H9 (cell line): ENCODE data around the gene CSAD. TPM values are rescaled to one million over a fixed set of nuclear protein-coding genes. Genes with fewer than 3 reads are reported as not detected.

Source experiments
- DNase-seq: peaks from one replicate; pipeline ENCODE4 v3.0.0-alpha.2; 2017
- H2AFZ ChIP-seq: one replicate; pipeline ENCODE4 v1.6.1; 2013; ENCODE audit warnings: mild to moderate bottlenecking, low read length, control low read depth, moderate library complexity
- H2AK5ac ChIP-seq: 2 replicates; pipeline ENCODE4 v1.6.1; 2013; ENCODE audit warnings: low read length, control low read depth, mixed read lengths; ENCODE audit not compliant: insufficient read length
- H2BK120ac ChIP-seq: one replicate; pipeline ENCODE4 v1.6.1; 2013; ENCODE audit warnings: low read depth, mild to moderate bottlenecking, low read length, control low read depth, inconsistent platforms; ENCODE audit not compliant: poor library complexity, severe bottlenecking
- H2BK12ac ChIP-seq: 2 replicates; pipeline ENCODE4 v1.6.1; 2013; ENCODE audit warnings: low read length, control low read depth, mixed read lengths, low read depth; ENCODE audit not compliant: insufficient read length
- H2BK15ac ChIP-seq: 2 replicates; pipeline ENCODE4 v1.6.1; 2013; ENCODE audit warnings: low read depth, low read length, control low read depth
- H2BK20ac ChIP-seq: one replicate; pipeline ENCODE4 v1.6.1; 2013; ENCODE audit warnings: low read depth, mild to moderate bottlenecking, low read length, control low read depth, inconsistent platforms; ENCODE audit not compliant: poor library complexity, severe bottlenecking
- H2BK5ac ChIP-seq: 2 replicates; pipeline ENCODE4 v1.6.1; 2013; ENCODE audit warnings: low read length, control low read depth, mixed read lengths; ENCODE audit not compliant: insufficient read length
- H3K14ac ChIP-seq: 2 replicates; pipeline ENCODE4 v1.6.1; 2013; ENCODE audit warnings: low read length, control low read depth; ENCODE audit not compliant: insufficient read depth
- H3K18ac ChIP-seq: 2 replicates; pipeline ENCODE4 v1.6.1; 2013; ENCODE audit warnings: low read depth, mild to moderate bottlenecking, mixed read lengths, low read length, control low read depth; ENCODE audit not compliant: insufficient read length
- H3K23ac ChIP-seq: 2 replicates; pipeline ENCODE4 v1.6.1; 2013; ENCODE audit warnings: low read length, control low read depth, mixed read lengths, low read depth; ENCODE audit not compliant: insufficient read length
- H3K23me2 ChIP-seq: 2 replicates; pipeline ENCODE4 v1.6.1; 2013; ENCODE audit warnings: low read depth, mild to moderate bottlenecking, mixed read lengths, low read length, control low read depth; ENCODE audit not compliant: insufficient read length, poor library complexity, severe bottlenecking
- H3K27ac ChIP-seq: 2 replicates; pipeline ENCODE4 v1.5.1; 2013; ENCODE audit warnings: low read length, control low read depth, mixed read lengths, low read depth; ENCODE audit not compliant: insufficient read length
- H3K27me3 ChIP-seq: 2 replicates; pipeline ENCODE4 v1.6.1; 2013; ENCODE audit warnings: low read length, control low read depth, inconsistent platforms; ENCODE audit not compliant: insufficient read depth
- H3K4ac ChIP-seq: 2 replicates; pipeline ENCODE4 v1.6.1; 2013; ENCODE audit warnings: low read depth, mild to moderate bottlenecking, control low read depth, inconsistent platforms, low read length, moderate library complexity
- H3K4me1 ChIP-seq: 2 replicates; pipeline ENCODE4 v1.6.1; 2013; ENCODE audit warnings: low read length, control low read depth, inconsistent platforms; ENCODE audit not compliant: insufficient read depth
- H3K4me2 ChIP-seq: 2 replicates; pipeline ENCODE4 v1.6.1; 2013; ENCODE audit warnings: low read length, control low read depth, mixed read lengths; ENCODE audit not compliant: insufficient read length, insufficient read depth
- H3K56ac ChIP-seq: 2 replicates; pipeline ENCODE4 v1.6.1; 2013; ENCODE audit warnings: low read depth, mild to moderate bottlenecking, mixed read lengths, low read length, control low read depth; ENCODE audit not compliant: insufficient read length
- H3K79me1 ChIP-seq: 2 replicates; pipeline ENCODE4 v1.6.1; 2013; ENCODE audit warnings: low read depth, mild to moderate bottlenecking, moderate library complexity, low read length, control low read depth, inconsistent platforms; ENCODE audit not compliant: insufficient read depth, poor library complexity, severe bottlenecking
- H3K79me2 ChIP-seq: 2 replicates; pipeline ENCODE4 v1.6.1; 2013; ENCODE audit warnings: low read length, control low read depth, inconsistent platforms; ENCODE audit not compliant: insufficient read depth
- H3K9ac ChIP-seq: 2 replicates; pipeline ENCODE4 v1.6.1; 2013; ENCODE audit warnings: low read length, control low read depth, mixed read lengths; ENCODE audit not compliant: insufficient read length; ENCODE audit errors: extremely low read depth
- H3K9me3 ChIP-seq: one replicate; pipeline ENCODE4 v1.6.1; 2013; ENCODE audit warnings: low read depth, low read length, inconsistent platforms; ENCODE audit not compliant: control insufficient read depth
- H3T11ph ChIP-seq: one replicate; pipeline ENCODE4 v1.6.1; 2013; ENCODE audit warnings: mild to moderate bottlenecking, low read length, control low read depth, inconsistent platforms
- H4K20me1 ChIP-seq: one replicate; pipeline ENCODE4 v1.6.1; 2013; ENCODE audit not compliant: control insufficient read depth, insufficient read length, insufficient read depth
- H4K5ac ChIP-seq: 2 replicates; pipeline ENCODE4 v1.6.1; 2013; ENCODE audit warnings: low read depth, mild to moderate bottlenecking, mixed read lengths, low read length, control low read depth; ENCODE audit not compliant: insufficient read length
- H4K8ac ChIP-seq: replicated peaks from 2 replicates; pipeline ENCODE4 v1.6.1; 2013; ENCODE audit warnings: low read length, control low read depth, mixed read lengths, low read depth; ENCODE audit not compliant: insufficient read length
- H4K91ac ChIP-seq: 2 replicates; pipeline ENCODE4 v1.6.1; 2013; ENCODE audit warnings: low read depth, mild to moderate bottlenecking, moderate library complexity, mixed read lengths, low read length, control low read depth; ENCODE audit not compliant: insufficient read length
- H3K27ac Mint-ChIP-seq, 3 experiments: 2 replicates in 2 of 3; 3 replicates in 1 of 3; pipeline ENCODE4 v1.8.0; 2020 to 2021; ENCODE audit warnings: mixed read lengths in 3 of 3, mild to moderate bottlenecking in 1 of 3, moderate library complexity in 1 of 3
- H3K27me3 Mint-ChIP-seq: 2 replicates; pipeline ENCODE4 v1.8.0; 2021; ENCODE audit warnings: low read depth, mild to moderate bottlenecking, moderate library complexity, mixed read lengths
- H3K36me3 Mint-ChIP-seq, 3 experiments: 2 replicates in 2 of 3; 3 replicates in 1 of 3; pipeline ENCODE4 v1.8.0; 2020 to 2021; ENCODE audit warnings: low read depth in 3 of 3, mixed read lengths in 3 of 3; ENCODE audit not compliant: insufficient read depth in 1 of 3
- H3K4me1 Mint-ChIP-seq, 2 experiments: 2 replicates each; pipeline ENCODE4 v1.8.0; 2020; ENCODE audit warnings: mixed read lengths in 2 of 2
- H3K4me3 Mint-ChIP-seq, 2 experiments: 2 replicates in 1 of 2; 3 replicates in 1 of 2; pipeline ENCODE4 v1.8.0; 2020 to 2021; ENCODE audit warnings: mild to moderate bottlenecking in 2 of 2, mixed read lengths in 2 of 2, moderate library complexity in 1 of 2
- H3K9me3 Mint-ChIP-seq, 2 experiments: 2 replicates in 1 of 2; 3 replicates in 1 of 2; pipeline ENCODE4 v1.8.0; 2020; ENCODE audit warnings: mild to moderate bottlenecking in 2 of 2, mixed read lengths in 2 of 2, moderate library complexity in 1 of 2
- WGBS: extraction: QIAGEN DNeasy Blood & Tissue Kit; methylation state at CpG from one replicate; pipeline ENCODE4 v1.1.7; 2013; ENCODE audit warnings: missing lambda C conversion rate, low lambda C conversion rate, mixed read lengths; ENCODE audit not compliant: insufficient read length; ENCODE audit errors: extremely low coverage; 5-methylcytosine and 5-hydroxymethylcytosine counted together
- total RNA-seq: library from RNA; stranded (reverse); gene quantifications from 2 replicates; pipeline ENCODE4 v1.2.1, GENCODE V29; 2021
- TF ChIP-seq, protein P1 (sequence below): fragments of 200-600 bp; sonication (generic); conservative IDR thresholded peaks from 3 replicates; pipeline ENCODE4 v1.8.0; 2021; ENCODE audit warnings: antibody characterized with exemption, mild to moderate bottlenecking

The CSAD gene
- total RNA-seq, 1 experiment from 2014 or later: 7.4 TPM

DNA sequence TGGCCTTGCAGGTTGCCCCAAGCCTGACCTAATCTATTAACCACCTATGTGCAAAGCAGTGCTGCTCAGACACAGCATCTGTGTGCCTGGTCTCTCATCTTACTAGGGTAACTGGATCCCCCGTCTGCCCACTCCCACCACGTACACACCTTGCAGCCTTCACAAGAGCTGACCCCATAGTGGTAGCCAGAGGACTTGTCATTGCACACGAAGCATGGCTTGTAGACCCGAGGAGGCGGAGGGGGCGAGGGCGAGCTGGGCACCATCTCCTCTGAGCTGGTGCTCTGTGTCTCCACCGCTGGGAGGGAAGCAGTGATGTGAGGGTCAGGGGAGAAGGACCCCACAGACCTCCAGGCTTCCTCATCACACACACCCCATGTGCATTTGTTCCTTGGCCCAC, 34.8 kb upstream of the CSAD start:
- H3K4me1 Mint-ChIP-seq: peaks cover 62 to 65% of the 10 kb centered on the region in 2 experiments

More for the DNA sequence above, 34.8 kb upstream of the CSAD start:
- Histone ChIP-seq H3K56ac (no peak overlapping the region), H2AK5ac (no peak overlapping the region), H2BK120ac (no peak overlapping the region), H2AFZ (no peak overlapping the region), H4K20me1 (no peaks in the 10 kb centered on the region), H3K27ac (no peak overlapping the region), H4K8ac (no peak overlapping the region), H3K79me1 (no peaks in the 10 kb centered on the region), H3K27me3 (peaks cover 3% of the 10 kb centered on the region; the same call in 1 of the 2 replicates), H4K5ac (no peak overlapping the region), H3K9me3 (no peaks in the 10 kb centered on the region), H4K91ac (no peak overlapping the region), H3K79me2 (peaks cover 4% of the 10 kb centered on the region; the same call in 1 of the 2 replicates), H3K18ac (no peak overlapping the region), H3K4ac (no peak overlapping the region), H3K4me1 (peaks cover 33% of the 10 kb centered on the region; the same call in 1 of the 2 replicates), H2BK5ac (no peak overlapping the region), H2BK15ac (no peak overlapping the region), H3K23me2 (peaks cover 15% of the 10 kb centered on the region), H3K23ac (no peak overlapping the region), H3T11ph (no peak overlapping the region), H2BK12ac (no peak overlapping the region), H3K9ac (no peak overlapping the region), H3K4me2 (no peak overlapping the region), H2BK20ac (no peak overlapping the region), H3K14ac (no peak overlapping the region)
- no peaks in the 10 kb centered on the region; a peak in 2 of 5 replicates for H3K9me3 Mint-ChIP-seq
- H3K4me3 Mint-ChIP-seq: peak overlapping the region; percentile 14 to 94; a peak in 2 of 5 replicates
- no CpG with 5 or more reads among the region's 8 CpGs for WGBS
- no peak for DNase-seq
- TF ChIP-seq, protein P1, sequence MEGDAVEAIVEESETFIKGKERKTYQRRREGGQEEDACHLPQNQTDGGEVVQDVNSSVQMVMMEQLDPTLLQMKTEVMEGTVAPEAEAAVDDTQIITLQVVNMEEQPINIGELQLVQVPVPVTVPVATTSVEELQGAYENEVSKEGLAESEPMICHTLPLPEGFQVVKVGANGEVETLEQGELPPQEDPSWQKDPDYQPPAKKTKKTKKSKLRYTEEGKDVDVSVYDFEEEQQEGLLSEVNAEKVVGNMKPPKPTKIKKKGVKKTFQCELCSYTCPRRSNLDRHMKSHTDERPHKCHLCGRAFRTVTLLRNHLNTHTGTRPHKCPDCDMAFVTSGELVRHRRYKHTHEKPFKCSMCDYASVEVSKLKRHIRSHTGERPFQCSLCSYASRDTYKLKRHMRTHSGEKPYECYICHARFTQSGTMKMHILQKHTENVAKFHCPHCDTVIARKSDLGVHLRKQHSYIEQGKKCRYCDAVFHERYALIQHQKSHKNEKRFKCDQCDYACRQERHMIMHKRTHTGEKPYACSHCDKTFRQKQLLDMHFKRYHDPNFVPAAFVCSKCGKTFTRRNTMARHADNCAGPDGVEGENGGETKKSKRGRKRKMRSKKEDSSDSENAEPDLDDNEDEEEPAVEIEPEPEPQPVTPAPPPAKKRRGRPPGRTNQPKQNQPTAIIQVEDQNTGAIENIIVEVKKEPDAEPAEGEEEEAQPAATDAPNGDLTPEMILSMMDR: no peak
- peaks cover 20 to 54% (median 46%) of the 10 kb centered on the region in 3 experiments; a peak in 6 of 7 replicates for H3K36me3 Mint-ChIP-seq
- peaks cover 17% of the 10 kb centered on the region for H3K27me3 Mint-ChIP-seq
- H3K27ac Mint-ChIP-seq: peak overlapping the region in 1 of 3 experiments; percentile 92; a peak in 1 of 7 replicates
